ENCODE results near the gene ZFP36. TPM values are rescaled to one million over a fixed set of nuclear protein-coding genes. Genes with fewer than 3 reads are reported as not detected.

Gene ZFP36
- total RNA-seq, 1 donor from 2014 or later, result 224 TPM

DNA sequence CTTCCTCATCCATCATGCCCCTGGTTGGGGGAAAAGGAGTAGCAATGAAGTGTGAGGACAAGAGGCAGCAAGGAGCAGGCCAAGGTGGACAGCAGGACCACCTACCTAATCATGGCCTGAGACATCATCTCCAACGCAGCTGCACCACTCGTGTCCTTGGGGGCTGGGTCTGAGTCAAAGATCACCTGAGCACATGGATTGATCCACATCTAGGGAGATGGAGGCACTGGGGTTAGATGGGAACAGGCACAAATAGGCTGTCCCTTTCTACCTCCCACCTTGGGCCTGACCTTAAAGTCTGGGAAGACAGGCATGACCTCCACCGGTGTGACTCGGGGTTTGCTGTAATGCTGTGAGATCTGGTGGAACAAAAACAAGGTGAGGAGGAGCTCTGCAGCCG lies 18.0 kb upstream of the ZFP36 start:
- no peak for TF ChIP-seq CTCF (IDR thresholded peaks at IDR 0.05)
- DNase-seq (no peak), ATAC-seq (no peak)
- Histone ChIP-seq H3K4me1 (peaks cover 16% of the 10 kb centered on the region), H3K27me3 (no peaks in the 10 kb centered on the region), H3K27ac (no peak overlapping the region), H3K36me3 (peaks cover 61% of the 10 kb centered on the region), H3K4me3 (no peak overlapping the region), H3K9me3 (no peaks in the 10 kb centered on the region)
- intact Hi-C loops (cut with DNase I), result no loop called here

DNA sequence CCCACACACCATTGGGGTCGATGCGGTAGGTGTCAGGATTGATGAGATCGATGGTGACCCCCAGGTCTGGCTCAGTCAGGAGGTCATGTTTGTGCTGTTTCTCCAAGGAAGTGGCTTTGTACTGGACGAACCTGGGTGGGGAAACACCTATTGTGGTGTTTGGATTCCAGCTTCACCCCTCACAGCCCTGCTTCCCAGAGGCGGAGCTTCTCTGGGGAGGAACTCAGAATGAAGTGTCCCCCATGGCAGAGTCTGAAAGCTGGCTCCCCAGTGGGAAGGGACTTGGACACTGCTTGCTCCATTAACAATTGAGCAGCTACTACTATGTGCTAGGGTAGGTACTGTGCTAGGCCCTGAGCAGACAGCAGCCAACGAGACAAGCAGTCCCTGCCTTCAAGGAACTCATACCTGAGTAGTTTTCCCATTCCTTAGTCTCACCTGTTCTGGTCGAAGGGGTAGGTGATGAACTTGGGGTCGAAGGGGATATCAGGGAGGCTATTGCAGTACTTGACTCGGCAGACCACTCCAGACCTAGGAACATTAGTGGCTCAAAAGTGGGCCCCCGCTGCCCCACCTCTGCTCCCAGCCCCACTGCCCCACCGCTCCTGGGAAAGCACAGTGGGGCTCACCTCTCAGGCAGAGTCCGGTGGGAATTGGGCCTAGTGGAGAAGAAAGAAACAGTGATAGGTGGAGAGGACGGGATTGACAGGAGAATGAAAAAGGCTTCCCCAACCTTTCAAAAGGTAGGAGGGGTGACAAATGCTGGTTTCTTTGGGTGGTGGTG lies 16.8 kb upstream of the ZFP36 start:
- Histone ChIP-seq H3K27me3 (no peaks in the 10 kb centered on the region), H3K36me3 (peaks cover 60% of the 10 kb centered on the region), H3K9me3 (no peaks in the 10 kb centered on the region), H3K4me3 (peak overlapping the region; percentile 69), H3K27ac (peak overlapping the region; percentile 96), H3K4me1 (peaks cover 16% of the 10 kb centered on the region)
- DNase-seq, result no peak
- intact Hi-C loops (cut with DNase I), result no loop called here
- TF ChIP-seq CTCF (IDR thresholded peaks at IDR 0.05), result no peak
- ATAC-seq, result no peak

GRCh38 chr19:39390451-39390750 lies 16.2 kb upstream of the ZFP36 start:
- no peaks in the 10 kb centered on the region for H3K27me3 ChIP-seq
- no peak for TF ChIP-seq CTCF (IDR thresholded peaks at IDR 0.05)
- H3K27ac ChIP-seq, result peak overlapping the region; percentile 96
- DNase-seq (no peak), ATAC-seq (no peak)
- intact Hi-C loops (cut with DNase I), result no loop called here
- peaks cover 16% of the 10 kb centered on the region for H3K4me1 ChIP-seq
- H3K36me3 ChIP-seq, result peaks cover 66% of the 10 kb centered on the region
- no peaks in the 10 kb centered on the region for H3K9me3 ChIP-seq
- H3K4me3 ChIP-seq, result peak overlapping the region; percentile 69

DNA sequence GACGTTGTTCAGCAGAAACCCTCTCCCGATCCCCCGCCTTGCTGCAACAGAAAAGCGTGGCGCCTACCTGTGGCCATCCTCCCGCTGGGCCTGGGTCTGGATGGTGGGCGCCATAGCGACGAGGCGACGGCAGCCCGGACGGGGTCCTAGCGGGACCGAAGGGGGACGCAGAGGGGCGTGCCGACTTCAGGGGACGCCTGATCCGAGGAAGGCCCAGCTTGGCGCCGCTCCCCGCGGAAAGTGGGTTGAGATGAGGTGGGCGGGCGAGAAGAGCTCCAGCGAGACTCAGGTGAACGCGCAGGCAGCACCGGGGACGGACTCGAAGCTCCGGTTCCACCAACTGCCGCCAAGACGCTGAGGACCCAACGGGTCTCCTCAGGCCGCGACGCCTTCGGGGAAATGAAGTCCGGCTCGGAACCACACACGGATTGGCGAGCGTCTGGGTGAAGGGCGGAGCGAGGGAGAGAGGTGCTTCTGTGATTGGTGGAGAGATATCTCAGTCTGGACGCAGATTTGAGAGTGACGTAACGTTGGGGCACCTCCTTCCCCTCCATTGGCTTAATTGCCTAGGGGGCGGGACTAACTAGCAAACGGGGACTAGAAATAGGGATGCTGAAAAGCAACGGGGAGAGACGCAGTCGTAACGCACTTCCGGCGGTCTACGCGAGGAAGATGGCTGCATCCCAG lies 15.8 kb upstream of the ZFP36 start, which contains the start of the genes MED29 and PAF1:
Gene MED29, plus strand, starts transcription at position 628 of the 687 bp plus-strand sequence. Its CDS starts 45 bp downstream, at position 673.
Gene PAF1, minus strand, starts transcription at position 356 of the 687 bp plus-strand sequence. Its CDS starts 242 bp downstream, at position 114.
- peak; percentile 97 for ATAC-seq
- TF ChIP-seq CTCF (IDR thresholded peaks at IDR 0.05), result no peak
- DNase-seq, result peak; percentile 97
- H3K4me1 ChIP-seq, result peaks cover 16% of the 10 kb centered on the region
- peak within 1 kb of the TSS; percentile 96 for H3K27ac ChIP-seq
- H3K27me3 ChIP-seq, result no peaks in the 10 kb centered on the region
- peaks cover 63% of the 10 kb centered on the region for H3K36me3 ChIP-seq
- H3K9me3 ChIP-seq, result no peaks in the 10 kb centered on the region
- peak within 1 kb of the TSS; percentile 69 for H3K4me3 ChIP-seq
- intact Hi-C loops (cut with DNase I), result no loop called here

DNA sequence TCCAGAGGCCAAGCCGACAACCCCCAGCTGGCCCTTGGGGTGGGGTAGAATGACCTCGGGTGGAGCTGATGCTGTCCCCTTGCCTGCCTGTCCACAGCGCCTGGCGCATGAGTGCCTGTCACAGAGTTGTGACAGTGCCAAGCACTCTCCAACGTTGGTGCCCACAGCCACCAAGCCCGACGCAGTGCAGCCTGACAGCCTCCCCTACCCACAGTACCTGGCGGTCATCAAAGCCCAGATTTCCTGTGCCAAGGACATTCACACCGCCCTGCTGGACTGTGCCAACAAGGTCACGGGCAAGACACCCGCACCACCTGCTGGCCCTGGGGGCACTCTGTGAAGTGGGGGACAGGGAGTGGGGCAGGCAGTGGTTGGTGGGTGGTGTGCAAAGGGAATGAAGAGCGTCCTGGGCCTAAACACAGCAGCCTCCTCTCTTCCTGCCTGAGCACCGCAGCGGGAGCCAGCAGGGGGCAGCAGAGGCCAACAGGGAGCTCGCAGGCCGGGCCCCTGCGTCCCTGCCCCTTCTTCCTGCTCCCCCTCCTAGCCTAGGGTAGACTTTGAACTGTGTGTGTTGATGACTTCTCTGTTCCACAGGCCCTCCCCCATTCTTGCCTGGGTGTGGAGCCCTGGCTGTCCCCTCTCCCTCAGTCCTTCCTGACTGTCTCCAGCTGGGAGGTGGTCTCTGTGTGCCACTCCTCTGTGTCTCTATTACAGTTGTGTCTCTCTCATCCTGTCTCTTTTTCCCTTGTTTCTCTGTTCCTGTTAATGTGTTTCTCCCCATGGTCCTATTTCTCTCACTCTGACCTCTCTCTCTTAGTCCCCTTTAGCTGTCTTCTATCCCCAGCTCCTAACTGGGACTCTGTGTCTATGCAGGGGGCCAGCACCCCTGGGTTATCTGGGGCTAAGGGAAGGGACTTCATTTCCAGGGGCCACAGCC lies 9.0 kb upstream of the ZFP36 start:
- Histone ChIP-seq H3K27me3 (no peaks in the 10 kb centered on the region), H3K36me3 (peaks cover 32% of the 10 kb centered on the region), H3K4me3 (peak overlapping the region; percentile 19), H3K27ac (peak overlapping the region; percentile 92), H3K9me3 (no peaks in the 10 kb centered on the region), H3K4me1 (peaks cover 38% of the 10 kb centered on the region)
- DNase-seq, result peak; percentile 95
- ATAC-seq, result peak; percentile 86
- peak; percentile 96 for TF ChIP-seq CTCF (IDR thresholded peaks at IDR 0.05)
- intact Hi-C loops (cut with DNase I), result no loop called here

Data from upper lobe of right lung (tissue), 1 donor.